RWPE1 (cell line): ENCODE measurements around the gene ITM2C.

Experiments used
- CTCF ChIA-PET: fragments of 350-600 bp; sonication (Branson Sonifier 250); formaldehyde crosslinking; extraction: SDS; loops from one replicate; lab custom pipeline; 2021; lab: Yijun Ruan, JAX
- POLR2A ChIA-PET: fragments of 400-600 bp; formaldehyde crosslinking; extraction: SDS; loops from one replicate; lab custom pipeline; 2020; ENCODE audit warnings: antibody characterized with exemption; ENCODE audit not compliant: low non-redundant PET; lab: Yijun Ruan, JAX
- DNase-seq: peaks from one replicate; pipeline ENCODE4 v3.0.0; 2012; ENCODE audit warnings: low spot score
- H3K27ac ChIP-seq: fragments of 450-650 bp; 2 replicates; pipeline ENCODE4 v1.5.1; 2017
- CTCF ChIP-seq: fragments of 450-650 bp; conservative IDR thresholded peaks from 2 replicates; pipeline ENCODE4 v1.5.1; 2017; ENCODE audit warnings: low read depth, mild to moderate bottlenecking

ITM2C gene

DNA sequence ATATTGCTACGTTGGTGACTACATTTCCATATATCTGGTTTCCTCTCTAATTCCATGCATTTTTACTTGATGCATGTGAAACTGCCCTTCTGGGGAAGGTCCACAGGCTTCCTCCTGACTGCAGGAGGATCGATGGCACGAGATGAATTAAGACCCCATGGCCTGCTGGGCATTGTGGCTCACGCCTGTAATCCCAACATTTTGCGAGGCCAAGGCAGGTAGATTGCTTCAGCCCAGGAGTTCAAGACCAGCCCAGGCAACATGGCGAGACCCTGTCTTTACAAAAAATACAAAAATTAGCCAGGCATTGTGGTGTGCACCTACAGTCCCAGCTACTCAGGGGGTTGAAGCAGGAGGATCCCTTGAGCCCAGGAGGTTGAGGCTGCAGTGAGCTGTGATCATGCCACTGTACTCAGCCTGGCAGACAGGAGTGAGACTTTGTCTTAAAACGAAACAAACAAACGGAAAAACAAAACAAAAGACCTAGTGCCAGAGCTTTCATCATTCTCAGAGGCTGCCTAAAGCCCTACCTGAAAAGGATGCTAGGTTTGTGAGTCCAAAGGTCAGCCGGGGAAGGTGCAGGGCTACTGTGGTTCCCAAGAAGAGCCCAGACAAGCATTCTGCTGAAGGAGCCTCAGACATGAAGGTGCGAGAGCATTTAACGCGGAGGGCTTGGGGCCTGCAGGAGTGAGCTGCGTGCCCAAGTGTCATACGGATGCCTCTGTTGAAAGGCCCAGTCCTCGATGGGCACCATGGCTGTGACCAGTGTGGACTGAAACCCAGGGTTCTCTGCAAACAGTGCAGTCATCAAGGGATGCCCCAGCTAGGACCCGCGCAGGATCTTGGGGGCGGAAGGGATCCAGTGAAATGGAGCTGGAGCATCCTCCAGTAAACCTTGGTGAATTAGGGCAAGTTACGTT lies 38.7 kb downstream of the ITM2C start:
- no peak for TF ChIP-seq CTCF
- POLR2A ChIA-PET, result interaction anchor here (0.6 kb wide), 1 partner anchor 1441 kb away, joined by 7 read pairs; no protein-coding TSS in a partner anchor

GRCh38 chr2:230904856-230905447 lies 40.2 kb downstream of the ITM2C start:
- ChIA-PET POLR2A (no interaction called here), CTCF (interaction anchor here (2.8 kb wide), 1 partner anchor 82 kb away, joined by 11 read pairs; no protein-coding TSS in a partner anchor)
- H3K27ac ChIP-seq, result no peak overlapping the region
- no peak for DNase-seq
- TF ChIP-seq CTCF, result no peak

More for the DNA sequence above, 38.7 kb downstream of the ITM2C start:
- no peak overlapping the region for H3K27ac ChIP-seq
- CTCF ChIA-PET, result interaction anchor here (0.6 to 2.8 kb wide), 6 partner anchors 7 to 148 kb away, joined by 3 to 45 read pairs (median 4); no protein-coding TSS in a partner anchor
- DNase-seq, result no peak

DNA sequence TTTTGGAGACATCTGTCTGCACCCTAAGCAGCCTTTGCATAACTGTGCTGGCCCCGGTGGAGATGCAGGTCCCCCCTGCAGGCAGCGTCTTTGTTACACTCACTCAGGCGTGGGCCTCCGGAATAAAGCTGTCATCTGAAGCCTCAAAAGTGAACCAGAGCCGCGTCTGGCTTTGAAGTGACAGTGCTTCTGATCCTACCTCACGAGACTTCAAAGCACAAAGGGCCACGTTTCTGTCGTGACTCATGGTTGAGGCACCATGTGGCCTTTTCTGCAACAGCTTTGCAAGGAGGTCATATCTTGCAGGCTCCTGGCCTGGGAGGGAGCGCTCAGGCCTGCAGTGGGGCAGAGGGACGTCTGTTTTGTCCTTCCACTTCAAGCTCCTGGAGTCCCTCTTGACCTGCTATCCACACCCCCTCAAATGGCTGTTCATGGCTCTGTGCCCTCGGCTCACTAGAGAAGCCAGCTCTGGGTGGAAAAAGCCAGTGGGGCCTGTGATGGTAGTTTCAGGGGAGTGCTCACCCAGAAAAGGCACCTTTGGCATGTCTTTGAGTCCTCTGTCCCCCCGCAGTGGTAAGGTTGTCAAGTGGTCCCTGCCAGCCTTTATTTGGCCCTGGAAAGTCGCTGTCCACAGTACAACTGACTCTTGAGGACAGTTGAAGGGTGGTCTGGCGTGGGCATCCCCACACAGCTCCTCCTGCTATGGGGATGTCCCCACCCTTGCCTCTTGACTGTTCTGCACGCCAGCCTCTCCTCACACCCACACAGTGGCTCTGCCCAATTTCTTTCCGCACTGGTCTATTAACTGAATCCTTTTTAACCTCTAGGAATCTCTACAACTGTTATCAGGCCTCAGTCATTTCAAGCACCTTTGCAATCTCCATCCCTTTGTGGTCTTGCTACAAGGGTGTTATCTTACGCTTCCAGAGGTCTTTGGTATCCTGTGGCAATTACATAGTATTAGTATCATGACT lies 41.0 kb downstream of the ITM2C start:
- no peak for TF ChIP-seq CTCF
- ChIA-PET CTCF (interaction anchor here (2.8 kb wide), 1 partner anchor 82 kb away, joined by 11 read pairs; no protein-coding TSS in a partner anchor), POLR2A (no interaction called here)
- no peak overlapping the region for H3K27ac ChIP-seq
- DNase-seq, result no peak

DNA sequence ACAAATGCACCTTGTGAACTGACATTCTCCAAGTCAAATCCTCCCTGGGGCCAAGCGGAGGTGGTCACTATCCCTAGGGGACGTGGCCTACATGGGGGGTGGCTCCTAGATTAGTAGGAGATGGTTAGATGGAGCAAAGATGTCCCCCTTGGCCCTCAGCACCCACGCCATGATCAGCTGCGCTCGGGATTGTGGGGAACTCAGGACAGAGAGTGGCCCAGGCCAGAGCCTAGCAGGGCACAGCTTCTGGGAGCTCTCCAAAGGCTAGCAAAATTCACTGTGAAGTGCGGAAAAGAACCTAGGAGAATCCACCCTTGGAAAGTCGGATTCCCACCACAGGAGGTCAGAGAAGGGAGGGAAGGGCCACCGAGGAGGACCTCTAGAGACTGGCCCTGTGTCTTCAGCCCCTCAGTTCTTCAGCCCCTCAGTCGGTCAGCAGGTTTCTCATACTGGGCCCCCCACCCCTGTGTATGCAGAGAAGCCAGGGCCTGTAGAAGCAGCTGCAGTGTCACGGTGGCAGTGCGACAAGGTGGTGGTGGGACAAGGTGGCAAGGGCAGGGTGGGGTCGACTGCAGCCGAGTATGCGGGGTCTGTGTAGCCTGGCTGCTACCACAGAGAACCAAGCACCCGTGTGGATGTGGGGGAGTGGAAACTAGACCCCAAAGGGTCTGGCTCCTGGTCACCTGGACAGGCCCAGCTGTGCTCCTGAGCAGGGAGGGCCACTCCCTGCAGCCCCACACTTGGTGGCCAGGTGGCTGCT lies 41.9 kb downstream of the ITM2C start:
- no peak for TF ChIP-seq CTCF
- CTCF ChIA-PET, result interaction anchor here (0.7 kb wide), 1 partner anchor 80 kb away, joined by 3 read pairs; no protein-coding TSS in a partner anchor
- no peak overlapping the region for H3K27ac ChIP-seq
- POLR2A ChIA-PET, result no interaction called here
- no peak for DNase-seq

- POLR2A ChIA-PET, result no interaction called here
- DNase-seq, result no peak
- CTCF ChIA-PET, result interaction anchor here (2.7 kb wide), 1 partner anchor 80 kb away, joined by 16 read pairs; no protein-coding TSS in a partner anchor
- no peak overlapping the region for H3K27ac ChIP-seq
- TF ChIP-seq CTCF, result no peak
Observed at GRCh38 chr2:230907361-230908091, 42.8 kb downstream of the ITM2C start.
